Left forelimb (tissue), 1 donor: ENCODE data around the gene CENPK.
A peak's percentile ranks its signal among the peaks of the same experiment; 100 is the strongest.
"Not testable (repeated sequence)": the region's sequence is repeated elsewhere in the genome, so short reads cannot be mapped to it uniquely, and the experiment has no call there.

ENCODE experiments used
- DNase-seq: peaks from one replicate; pipeline ENCODE4 v3.0.0-alpha.2; 2018; ENCODE audit warnings: low spot score

CENPK gene, protein sequence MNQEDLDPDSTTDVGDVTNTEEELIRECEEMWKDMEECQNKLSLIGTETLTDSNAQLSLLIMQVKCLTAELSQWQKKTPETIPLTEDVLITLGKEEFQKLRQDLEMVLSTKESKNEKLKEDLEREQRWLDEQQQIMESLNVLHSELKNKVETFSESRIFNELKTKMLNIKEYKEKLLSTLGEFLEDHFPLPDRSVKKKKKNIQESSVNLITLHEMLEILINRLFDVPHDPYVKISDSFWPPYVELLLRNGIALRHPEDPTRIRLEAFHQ

DNA sequence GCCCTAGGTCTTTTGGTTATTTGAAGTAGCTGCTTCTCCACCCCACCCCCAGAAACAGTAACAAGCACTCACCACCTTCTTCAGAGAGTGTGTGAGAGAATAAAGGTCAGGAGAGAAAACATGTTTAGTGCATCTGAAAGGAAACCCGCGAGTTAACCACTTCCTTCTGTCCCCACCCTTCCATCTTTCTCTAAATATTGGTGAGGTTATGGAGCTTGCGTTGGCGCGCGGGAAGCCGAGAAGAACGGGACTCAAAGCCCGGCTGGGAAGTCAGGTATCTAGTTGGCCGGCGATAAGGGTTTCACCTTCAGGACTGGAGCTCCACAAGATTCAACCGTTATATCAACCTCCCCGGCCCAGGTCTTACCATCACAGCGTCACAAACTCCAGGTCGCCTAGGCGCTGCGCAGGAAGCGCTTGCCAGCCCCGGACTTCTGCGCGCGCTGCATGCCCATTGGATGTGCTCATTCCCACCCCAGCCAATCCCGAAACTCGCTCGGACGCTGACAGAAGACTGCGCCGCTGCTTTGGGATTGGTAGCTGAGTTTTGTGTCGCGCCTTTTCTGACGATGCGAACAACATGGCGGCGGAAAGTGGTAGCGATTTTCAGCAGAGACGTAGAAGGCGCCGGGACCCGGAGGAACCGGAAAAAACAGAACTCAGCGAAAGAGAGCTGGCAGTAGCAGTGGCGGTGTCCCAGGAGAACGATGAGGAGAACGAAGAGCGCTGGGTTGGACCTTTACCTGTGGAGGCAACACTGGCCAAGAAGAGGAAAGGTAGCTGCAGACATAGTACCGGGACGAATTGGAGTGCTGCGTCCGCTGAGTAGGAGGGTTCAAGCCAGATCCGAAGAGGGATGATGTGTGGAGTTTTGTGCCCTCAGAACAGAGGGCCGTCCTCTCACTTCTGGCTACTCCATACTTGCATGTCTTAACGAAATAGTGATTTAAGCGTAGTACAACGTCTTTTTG is at the start of gene CENPK, which contains the start of gene PPWD1:
CENPK (minus strand) TSS at position 438 of the 971 bp plus-strand sequence. CDS start 8,261 bp downstream, outside the sequence.
PPWD1 (plus strand) TSS at position 566 of the 971 bp plus-strand sequence; CDS start at position 581, 15 bp downstream.
- peak; percentile 95 for DNase-seq

DNA sequence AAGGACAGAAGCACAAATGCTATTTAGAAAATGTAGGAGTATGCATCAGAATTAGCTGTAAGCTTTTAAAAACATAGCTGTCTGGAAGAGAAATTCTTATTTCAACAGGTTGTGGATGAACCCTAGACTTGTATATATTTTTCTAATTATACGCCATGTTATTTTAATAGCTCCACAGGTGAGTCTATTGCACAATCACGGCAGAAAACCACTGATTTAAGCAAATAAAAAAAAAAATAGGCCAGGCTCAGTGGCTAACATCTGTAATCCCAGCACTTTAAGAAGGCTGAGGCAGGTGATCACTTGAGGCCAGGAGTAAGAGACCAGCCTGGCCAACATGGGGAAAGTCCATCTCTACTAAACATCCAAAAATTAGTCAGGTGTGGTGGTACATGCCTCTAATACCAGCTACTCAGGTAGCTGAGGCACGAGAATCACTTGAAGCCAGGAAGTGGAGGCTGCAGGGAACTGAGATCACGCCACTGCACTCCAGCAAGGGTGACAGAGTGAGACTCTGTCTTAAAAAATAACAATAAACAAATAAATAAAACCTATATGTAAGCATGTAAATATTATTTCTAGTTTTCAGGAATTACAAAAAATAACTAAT is 49.4 kb upstream of the CENPK start:
- DNase-seq, result no peak

DNA sequence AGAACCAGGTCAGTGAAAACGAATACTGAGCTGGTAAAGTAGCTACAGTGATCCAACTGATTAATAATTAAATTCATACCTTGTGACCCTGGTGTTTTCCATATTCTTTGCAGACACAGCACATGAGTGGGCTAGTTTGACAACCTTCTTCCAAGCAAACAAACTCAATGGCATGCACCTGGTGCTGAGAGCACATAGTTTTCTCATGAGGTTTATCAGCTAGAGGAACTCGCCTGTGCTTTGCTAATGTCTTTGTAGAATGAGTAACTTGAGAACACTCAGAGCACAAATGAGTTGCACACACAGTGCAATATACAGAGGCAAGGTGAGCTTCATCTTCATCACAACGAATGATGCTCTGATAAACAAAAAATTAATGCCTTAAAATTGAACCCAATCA is 48.6 kb upstream of the CENPK start:
- no peak for DNase-seq

DNA sequence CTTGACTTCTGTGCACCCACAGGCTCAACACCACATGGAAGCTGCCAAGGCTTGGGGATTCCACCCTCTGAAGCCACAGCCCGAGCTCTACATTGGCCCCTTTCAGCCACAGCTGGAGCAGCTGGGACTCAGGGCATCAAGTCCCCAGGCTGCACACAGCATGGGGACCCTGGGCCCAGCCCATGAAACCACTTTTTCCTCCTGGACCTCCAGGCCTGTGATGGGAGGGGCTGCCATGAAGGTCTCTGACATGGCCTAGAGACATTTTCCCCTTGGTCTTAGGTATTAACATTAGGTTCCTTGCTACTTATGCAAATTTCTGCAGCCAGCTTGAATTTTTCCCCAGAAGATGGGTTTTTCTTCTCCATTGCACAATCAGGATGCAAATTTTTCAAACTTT is 38.8 kb upstream of the CENPK start:
- not testable (repeated sequence) for DNase-seq

DNA sequence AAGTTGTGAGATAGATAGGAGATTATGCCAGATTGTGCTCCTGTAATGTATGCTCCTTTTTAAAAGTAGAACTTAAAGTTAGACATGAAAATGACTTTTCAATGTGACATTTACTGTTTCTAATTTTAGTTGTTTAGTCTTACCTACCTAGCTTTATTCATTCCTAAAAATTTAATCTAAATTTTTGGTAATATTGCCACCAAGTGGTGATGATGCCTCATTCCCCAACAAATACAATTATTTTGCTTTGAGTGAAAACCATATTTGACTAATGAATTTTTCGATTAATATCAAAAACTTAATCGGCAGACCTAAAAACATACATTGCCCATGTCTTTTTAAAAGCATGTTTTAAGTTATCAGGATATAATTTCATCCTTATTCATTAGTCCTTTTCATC is 25.7 kb upstream of the CENPK start:
- DNase-seq, result no peak

DNA sequence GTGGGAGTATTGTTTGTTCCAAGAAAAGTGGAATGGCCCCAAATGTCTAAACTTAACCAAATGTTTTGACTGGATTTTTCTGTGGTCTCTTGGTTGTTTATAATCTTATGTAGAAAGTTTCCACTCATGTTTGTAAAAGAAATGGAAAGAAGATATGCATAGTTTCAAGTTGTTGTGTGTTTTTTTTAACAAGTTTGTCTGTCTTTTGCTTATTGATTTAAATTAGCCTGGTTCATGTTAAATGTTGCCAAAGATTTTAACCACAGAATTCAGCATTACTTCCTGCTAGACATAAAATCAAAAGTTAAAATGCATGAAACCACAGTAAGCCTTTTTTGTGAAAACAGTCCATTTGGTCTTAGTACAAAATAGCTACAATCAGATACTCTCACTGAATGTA is 14.2 kb upstream of the CENPK start:
- DNase-seq, result no peak

DNA sequence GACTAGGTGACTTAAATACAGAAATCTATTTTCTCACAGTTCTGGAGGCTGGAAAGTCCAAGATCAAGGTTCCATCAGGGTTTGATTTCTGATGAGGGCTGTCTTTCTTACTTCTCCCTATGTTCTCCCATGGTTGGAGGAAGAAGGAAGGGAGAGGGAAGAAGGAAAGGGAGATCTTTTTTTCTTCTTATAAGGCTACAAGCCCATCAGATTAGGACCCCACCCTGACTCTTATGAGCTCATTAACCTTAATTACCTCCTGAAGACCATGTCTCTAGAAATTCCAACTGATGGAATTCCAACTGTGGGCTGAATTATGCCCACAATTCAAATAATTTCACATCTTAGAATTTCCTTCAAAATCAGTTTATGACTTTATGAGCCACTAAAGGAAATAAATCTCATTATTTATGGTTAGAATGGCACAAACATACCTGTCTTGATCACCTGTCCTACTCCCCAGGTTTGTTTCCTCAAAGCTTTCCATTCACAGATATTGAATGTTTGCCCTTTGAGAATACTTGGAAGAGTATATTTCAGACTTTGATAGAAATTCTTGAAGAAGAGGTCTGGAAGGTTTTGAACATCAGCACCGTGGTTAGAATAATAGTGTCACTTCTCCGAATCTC is 7.7 kb upstream of the CENPK start:
- DNase-seq, result no peak

DNA sequence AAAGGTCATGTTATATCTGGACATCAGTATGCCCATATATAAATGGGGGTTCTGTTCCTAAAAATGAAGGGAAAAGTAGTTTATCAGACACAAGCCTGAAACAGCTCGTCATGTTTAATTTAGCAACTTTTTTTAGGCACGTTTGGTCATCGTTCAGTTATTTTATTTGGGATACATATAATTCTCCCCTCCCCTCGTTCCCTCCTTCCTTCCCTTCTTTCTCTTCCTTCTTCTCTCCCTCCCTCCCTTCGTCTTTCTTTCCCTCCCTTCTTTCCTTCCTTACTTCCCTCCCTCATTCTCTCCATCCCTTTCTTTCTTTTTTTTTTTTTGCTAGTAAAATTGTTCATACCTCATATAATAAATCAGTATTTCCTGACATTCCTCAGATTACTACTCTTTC is 3.5 kb upstream of the CENPK start:
- no peak for DNase-seq

DNA sequence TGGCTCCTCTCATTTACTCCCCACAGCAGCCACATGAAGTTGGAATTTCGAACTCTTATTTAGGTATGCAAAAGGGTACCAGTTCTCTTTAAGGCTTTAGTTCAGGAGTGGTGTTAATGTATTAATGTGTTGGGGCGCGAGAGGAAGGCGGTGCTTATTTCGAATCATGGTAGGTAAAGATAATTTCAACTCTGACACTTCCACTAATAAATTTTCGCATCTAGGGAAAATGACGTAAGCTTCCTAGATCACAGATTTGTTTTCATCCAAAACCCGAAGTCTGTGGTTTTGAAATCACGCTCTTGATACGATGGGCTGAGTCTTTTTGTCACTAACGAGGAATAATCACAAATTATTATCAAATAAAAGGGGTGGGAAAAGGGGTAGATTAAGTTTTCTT is 809 bp upstream of the CENPK start:
- no peak for DNase-seq

DNA sequence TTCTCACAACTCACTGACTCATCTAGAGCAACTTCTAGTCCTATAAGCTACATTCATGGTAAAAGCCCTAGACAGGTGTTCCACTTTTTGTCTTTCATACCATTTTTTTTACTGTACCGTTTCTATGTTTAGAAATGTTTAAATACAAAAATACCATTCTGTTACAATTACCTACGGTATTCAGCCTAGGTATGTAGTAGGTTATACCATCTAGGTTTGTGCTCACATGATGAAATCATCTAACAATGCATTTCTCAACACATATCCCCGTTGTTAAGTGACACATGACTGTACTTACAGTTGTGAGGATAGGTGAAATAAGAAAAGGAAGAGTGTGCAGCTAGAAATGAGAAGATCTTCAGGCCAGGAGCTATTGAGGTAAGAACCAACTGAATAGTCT is 6.2 kb downstream of the CENPK start:
- DNase-seq, result no peak

DNA sequence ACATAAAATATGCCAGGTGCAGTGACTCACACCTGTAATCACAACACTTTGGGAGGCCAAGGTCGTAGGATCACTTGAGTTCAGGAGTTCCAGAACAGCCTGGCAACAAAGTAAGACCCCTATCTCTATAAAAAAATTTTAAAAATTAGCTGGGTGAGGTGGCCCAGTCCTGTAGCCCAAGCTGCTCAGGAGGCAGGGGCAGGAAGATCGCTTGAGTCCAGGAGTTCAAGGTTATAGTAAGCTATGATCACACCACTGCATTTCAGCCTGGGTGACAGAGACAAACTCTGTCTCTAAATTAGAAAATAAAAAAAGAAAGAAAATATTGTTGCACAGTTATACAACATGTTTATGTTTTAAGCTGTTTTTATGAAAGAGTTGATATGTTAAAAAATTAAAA is 6.8 kb downstream of the CENPK start:
- DNase-seq, result no peak

DNA sequence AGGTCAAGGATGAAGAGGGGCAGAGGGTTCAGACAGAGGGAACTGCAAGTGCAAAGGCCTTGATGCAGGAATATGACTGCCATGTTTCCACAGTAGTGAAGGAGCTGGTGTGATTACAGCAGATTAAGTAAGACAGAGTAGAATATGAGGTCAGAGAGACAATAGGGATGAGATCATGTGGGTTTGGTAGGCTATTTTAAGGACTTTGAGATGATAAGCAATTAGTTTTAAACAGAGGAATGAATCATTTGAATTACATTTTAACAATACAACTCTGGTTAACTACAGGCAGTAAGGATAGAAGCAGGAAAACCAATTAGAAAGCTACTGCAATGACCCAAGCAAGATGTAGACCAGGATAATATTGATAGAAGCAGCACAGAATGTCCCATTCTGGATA is 7.7 kb downstream of the CENPK start:
- no peak for DNase-seq

DNA sequence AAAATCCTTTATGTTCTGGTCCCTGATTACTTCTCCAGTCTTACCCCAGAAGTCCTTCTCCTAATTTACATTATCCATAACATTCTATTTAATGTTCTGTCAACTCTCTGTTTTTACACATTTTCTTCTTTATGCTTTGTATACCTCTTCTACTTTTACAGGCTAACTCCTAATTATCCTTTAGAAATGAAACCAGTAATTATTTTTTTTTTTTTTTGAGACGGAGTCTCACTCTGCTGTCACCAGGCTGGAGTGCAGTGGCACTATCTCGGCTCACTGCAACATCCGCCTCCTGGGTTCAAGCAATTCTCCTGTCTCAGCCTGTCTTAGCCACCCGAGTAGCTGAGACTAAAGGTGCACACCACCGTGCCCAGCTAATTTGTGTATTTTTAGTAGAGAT is 9.0 kb downstream of the CENPK start:
- no peak for DNase-seq

DNA sequence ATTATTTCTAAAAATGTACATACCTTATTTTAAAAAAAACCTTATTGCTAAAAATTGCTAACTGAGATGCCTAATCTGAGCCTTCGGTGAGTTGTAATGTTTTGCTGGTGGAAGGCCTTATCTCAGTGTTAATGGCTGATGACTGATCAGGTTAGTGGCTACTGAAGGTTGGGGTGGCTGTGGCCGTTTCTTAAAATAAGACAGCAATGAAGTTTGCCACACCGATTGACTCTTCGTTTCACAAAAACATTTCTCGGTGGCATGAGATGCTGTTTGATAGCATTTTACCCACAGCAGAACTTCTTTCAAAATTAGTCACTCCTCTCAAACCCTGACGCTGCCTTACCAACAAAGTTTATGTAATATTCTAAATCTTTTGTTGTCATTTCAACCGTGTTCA is 14.7 kb downstream of the CENPK start:
- no peak for DNase-seq

DNA sequence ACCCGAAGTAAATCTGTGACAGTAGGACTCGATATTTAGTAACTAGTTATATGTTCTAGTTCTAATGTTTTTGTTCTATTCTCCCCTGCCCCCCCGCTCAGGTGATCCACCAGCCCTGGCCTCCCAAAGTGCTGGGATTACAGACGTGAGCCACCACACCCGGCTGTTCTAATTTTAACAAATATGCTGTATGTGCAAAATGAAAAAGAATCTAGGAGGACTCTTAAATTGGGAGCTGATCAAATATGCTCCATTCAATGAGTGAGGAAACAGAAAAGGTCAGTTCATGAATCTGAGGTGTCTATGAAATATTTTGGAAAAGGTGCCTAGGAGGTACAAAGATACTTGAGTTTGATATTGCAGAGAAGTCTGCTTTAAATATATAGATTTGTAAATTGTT is 16.8 kb downstream of the CENPK start:
- DNase-seq, result no peak

DNA sequence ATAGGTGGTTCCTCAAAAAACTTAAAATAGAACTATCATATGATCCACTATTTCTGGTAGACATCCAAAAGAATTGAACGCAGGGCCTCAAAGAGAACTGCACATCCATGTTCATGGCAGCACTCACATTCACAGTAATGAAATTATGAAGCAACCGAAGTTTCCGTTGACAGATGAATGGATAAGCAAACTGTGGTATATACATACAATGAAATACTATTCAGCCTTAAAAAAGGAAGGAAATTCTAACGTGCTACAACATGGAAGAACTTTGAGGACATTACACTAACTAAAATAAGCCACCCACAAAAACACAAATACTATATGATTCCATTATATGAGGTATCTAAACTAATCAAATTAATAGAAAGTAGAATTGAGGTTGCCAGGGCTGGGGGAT is 18.5 kb downstream of the CENPK start:
- no peak for DNase-seq

DNA sequence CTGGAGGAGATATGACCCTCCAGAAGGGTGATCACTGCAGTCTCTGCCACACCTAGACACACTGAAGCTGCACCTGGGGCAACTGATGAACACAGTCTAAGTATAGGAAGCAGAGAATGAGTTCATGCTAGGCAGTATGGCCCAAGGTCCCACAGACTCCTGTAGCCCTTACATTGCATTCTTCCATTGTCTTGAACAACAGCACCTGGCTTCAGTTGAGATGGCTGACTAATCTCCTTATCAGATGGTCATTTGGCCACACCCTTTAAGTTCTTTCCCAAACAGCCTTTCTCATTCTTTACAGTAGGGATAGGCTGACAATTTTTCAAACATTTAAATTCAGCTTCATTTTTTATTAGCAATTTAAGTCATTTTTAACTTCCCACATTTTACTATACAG is 23.1 kb downstream of the CENPK start:
- no peak for DNase-seq

DNA sequence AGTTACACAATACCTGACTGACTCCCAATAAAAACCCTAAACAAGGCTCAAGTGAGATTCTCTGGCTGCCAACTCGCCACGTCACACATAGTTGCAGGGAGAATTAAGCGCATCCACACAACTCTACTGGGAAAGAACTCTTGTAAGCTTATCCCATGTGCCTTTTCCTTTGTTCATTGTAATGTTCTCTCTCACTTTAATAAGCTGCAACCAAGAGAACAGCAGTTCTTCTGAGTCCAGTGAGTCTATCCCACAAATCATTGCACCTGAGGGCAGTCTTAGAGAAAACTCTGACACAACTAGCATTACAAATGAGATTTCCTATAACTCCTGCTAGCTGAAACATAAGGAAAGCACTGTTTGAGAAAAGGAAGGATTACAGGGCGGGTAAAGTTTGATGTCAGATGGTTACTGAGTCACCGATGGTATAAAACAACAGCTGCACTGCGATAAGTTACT is 27.4 kb downstream of the CENPK start:
- DNase-seq, result no peak

DNA sequence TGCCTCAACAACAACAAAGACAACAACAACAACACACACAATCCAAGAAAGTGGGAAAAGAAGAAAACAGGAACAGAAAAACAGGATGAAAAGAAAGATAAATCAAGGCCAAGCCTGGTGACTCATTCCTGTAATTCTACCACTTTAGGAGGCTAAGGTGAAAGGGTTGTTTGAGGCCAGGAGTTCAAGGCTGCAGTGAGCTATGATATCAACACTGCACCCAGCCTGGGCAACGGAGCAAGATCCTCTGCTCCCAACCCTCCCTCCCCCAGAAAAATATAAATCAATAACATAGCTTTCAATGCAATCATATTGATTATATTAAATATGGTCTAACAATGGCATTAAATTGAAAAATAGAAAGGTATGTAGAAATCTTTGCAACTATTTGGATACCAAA is 32.1 kb downstream of the CENPK start:
- no peak for DNase-seq

DNA sequence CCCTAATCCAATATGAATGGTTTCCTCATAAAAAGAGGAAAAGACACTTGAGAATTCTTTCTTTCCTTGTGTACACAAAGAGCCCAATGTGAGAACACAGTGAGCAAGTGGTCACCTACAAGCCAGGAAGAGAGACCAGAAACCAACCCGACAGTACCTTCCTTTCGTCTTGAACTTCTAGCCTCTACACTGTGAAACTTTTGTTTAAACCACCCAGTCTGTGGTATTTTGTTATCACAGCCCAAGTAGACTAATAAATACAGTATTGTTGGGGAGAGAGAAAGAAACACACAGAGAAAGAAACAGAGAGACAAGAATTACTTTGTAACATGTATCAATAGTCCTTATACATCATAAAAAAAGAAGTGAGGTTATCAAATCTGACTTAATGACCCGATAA is 37.2 kb downstream of the CENPK start:
- DNase-seq, result no peak

DNA sequence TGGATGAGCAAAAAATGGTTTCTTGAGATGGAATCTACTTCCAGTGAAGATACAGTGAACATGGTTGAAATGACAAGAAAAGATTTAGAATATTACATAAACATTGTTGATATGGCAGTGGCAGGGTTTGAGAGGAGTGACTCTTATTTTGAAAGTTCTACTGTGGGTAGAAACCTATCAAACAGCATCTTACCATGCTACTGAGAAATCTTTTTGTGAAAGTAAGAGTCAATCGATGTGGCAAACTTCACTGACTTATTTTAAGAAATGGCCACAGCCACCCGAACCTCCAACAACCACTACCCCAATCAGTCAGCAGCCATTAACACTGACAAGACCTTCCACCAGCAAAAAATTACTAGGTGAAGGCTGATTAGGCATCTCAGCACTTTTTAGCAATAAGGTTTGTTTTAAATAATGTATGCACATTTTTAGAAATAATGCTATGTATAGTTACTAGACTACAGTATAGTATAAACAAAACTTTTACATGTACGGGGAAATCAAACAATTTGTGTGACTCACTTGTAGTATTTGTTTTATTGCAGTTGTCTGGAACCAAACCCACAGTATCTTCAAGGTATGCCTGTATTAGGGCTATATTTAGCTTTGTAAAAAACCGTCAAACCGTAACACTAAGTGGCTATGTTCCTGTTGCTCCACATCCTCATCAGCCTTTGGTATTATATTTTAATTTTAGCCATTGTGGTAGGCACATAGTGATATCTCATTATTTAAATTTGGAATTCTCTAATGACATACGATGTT is 50.6 kb downstream of the CENPK start:
- DNase-seq, result no peak
